ENCODE results near the gene INSIG2. TPM values are rescaled to one million over a fixed set of nuclear protein-coding genes. Genes with fewer than 3 reads are reported as not detected.

INSIG2 gene
- total and polyA plus RNA-seq, 8 donors = 31.5 to 56.6 (median 37.9) TPM

DNA sequence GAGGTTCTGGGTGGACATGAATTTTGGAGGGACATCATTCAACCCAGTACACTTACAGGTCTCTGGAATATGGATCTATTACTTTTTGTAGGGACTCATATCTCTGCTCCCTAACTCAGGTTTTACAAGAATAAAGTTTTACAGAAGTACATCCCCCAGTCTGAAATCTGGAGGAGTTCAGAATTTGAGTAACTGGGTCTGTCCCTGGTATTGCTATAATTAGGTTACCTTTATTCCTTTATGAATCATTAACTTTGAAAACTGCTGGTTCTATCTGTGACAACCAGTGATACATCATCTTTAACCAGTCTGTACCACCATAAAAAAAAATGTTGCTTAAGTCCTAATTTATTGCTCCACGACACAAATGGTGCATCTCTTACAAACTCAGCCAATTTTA lies 59.9 kb downstream of the INSIG2 start:
- H3K36me3 ChIP-seq = no peaks in the 10 kb centered on the region

DNA sequence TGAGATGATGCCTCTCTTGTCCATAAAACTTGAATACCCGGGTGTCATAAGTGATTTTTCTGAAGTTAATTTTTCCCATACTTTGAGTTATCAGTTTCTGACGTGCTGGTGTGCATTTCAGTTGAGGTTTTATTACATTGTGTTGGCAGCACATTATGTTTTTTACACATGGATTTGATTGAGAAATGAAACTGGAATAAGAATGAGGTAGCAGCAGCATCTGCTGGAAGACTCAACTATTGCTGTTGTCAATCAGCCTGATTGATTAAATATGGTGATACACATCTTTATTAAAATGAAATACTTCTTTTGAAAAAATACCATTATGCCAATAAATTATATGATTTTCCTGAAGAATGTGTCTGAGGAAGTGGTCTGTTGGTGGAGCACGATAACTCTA lies 60.5 kb downstream of the INSIG2 start:
- ATAC-seq (no peak), DNase-seq (no peak)
- H3K27ac ChIP-seq = no peak overlapping the region
- no peaks in the 10 kb centered on the region for H3K27me3 ChIP-seq
- TF ChIP-seq, protein P1, sequence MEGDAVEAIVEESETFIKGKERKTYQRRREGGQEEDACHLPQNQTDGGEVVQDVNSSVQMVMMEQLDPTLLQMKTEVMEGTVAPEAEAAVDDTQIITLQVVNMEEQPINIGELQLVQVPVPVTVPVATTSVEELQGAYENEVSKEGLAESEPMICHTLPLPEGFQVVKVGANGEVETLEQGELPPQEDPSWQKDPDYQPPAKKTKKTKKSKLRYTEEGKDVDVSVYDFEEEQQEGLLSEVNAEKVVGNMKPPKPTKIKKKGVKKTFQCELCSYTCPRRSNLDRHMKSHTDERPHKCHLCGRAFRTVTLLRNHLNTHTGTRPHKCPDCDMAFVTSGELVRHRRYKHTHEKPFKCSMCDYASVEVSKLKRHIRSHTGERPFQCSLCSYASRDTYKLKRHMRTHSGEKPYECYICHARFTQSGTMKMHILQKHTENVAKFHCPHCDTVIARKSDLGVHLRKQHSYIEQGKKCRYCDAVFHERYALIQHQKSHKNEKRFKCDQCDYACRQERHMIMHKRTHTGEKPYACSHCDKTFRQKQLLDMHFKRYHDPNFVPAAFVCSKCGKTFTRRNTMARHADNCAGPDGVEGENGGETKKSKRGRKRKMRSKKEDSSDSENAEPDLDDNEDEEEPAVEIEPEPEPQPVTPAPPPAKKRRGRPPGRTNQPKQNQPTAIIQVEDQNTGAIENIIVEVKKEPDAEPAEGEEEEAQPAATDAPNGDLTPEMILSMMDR (IDR thresholded peaks at IDR 0.05) = no peak
- no peaks in the 10 kb centered on the region for H3K9me3 ChIP-seq
- no peaks in the 10 kb centered on the region for H3K4me1 ChIP-seq
- H3K4me3 ChIP-seq = no peak overlapping the region
- no peaks in the 10 kb centered on the region for H3K36me3 ChIP-seq
- intact Hi-C loops (cut with DNase I) = no loop called here

More for the DNA sequence above, 59.9 kb downstream of the INSIG2 start:
- no peak overlapping the region for H3K4me3 ChIP-seq
- H3K4me1 ChIP-seq = no peaks in the 10 kb centered on the region
- TF ChIP-seq, protein P1 (IDR thresholded peaks at IDR 0.05) = no peak
- no peak overlapping the region for H3K27ac ChIP-seq
- H3K27me3 ChIP-seq = no peaks in the 10 kb centered on the region
- DNase-seq (no peak), ATAC-seq (no peak)
- no peaks in the 10 kb centered on the region for H3K9me3 ChIP-seq
- intact Hi-C loops (cut with DNase I) = no loop called here

DNA sequence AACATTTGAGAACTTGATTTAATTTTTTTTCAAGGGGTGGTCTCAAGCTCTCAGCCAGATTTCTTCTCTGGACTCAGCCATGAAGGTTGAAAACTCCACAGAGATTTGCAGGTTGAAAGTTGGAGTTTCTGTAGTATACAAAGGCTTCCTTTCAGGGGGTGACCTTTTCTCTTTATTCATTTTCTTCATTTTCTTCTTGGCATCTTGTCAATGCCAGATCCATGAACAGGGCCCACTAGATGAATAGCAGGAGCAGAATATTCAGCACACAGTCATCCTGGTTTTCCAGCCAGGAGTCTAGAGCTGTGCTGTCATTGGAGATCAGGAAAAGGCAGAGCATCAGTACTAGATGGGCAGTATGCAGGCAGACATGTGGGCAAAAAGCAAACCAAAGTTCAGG lies 62.0 kb downstream of the INSIG2 start:
- H3K4me3 ChIP-seq = no peak overlapping the region
- no peaks in the 10 kb centered on the region for H3K4me1 ChIP-seq
- ATAC-seq (no peak), DNase-seq (no peak)
- no peaks in the 10 kb centered on the region for H3K9me3 ChIP-seq
- no peaks in the 10 kb centered on the region for H3K36me3 ChIP-seq
- H3K27me3 ChIP-seq = no peaks in the 10 kb centered on the region
- intact Hi-C loops (cut with DNase I) = no loop called here
- TF ChIP-seq, protein P1 (IDR thresholded peaks at IDR 0.05) = no peak
- H3K27ac ChIP-seq = no peak overlapping the region

DNA sequence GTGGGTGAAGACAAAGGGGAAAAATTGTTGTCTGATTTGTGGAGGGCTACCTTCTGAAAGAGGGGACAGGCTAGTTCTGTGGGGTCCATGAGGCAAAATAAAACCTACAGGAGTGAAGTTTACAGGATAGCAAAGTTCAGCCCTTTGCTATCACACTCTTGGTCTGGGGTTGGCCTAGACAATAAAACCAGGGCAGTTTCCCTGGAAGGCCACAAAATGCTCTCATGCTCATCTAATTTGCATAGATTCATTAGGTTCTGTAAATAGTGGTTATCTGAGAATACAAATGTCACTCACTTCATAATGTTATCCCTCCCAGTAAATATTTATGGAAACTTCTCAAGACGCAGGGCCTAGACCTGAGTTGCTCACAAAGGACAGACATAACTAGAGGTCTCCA lies 63.6 kb downstream of the INSIG2 start:
- no peak overlapping the region for H3K27ac ChIP-seq
- H3K27me3 ChIP-seq = no peaks in the 10 kb centered on the region
- peaks cover 0 to 2% of the 10 kb centered on the region in 2 donors for H3K9me3 ChIP-seq
- no peak for DNase-seq
- H3K4me3 ChIP-seq = no peak overlapping the region
- intact Hi-C loops (cut with DNase I) = no loop called here
- ATAC-seq = no peak
- H3K4me1 ChIP-seq = no peaks in the 10 kb centered on the region
- TF ChIP-seq, protein P1 (IDR thresholded peaks at IDR 0.05) = no peak
- no peaks in the 10 kb centered on the region for H3K36me3 ChIP-seq

DNA sequence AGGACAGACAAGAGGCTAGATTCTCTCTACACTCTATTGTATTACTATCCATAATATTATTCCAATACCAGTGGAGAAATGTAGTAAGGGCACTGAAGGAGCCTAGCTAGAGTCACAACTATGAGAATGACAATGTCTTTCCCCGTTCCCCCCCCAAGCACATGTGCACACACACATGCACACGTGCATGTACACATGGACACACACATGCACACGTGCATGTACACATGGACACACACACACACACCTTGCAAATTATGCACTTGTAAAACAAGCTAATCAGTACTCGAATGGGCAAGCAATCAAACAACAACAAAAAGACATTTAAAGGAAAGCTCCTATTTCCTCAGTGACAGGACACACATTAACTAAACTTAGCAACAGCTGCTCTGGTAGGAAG lies 65.2 kb downstream of the INSIG2 start:
- Histone ChIP-seq H3K4me3 (no peak overlapping the region), H3K27me3 (no peaks in the 10 kb centered on the region), H3K9me3 (peaks cover 0 to 2% of the 10 kb centered on the region in 2 donors), H3K36me3 (no peaks in the 10 kb centered on the region), H3K4me1 (no peaks in the 10 kb centered on the region), H3K27ac (no peak overlapping the region)
- intact Hi-C loops (cut with DNase I) = no loop called here
- TF ChIP-seq, protein P1 (IDR thresholded peaks at IDR 0.05) = no peak
- DNase-seq (no peak), ATAC-seq (no peak)

Measured in left lung (tissue), 10 donors.